Transverse colon (tissue), 4 donors: ENCODE results near the gene MAN1C1. TPM values are rescaled to one million over a fixed set of nuclear protein-coding genes. Genes with fewer than 3 reads are reported as not detected.

Experiments
- DNase-seq: peaks from one replicate; pipeline ENCODE4 v3.0.0-alpha.2; 2019
- H3K27ac ChIP-seq, 4 donors: fragments of 200-600 bp; sonication (generic); 2 replicates each; pipeline ENCODE4 v1.5.1; 2016 to 2018; ENCODE audit warnings: inconsistent platforms in 4 of 4
- H3K27me3 ChIP-seq: fragments of 200-600 bp; sonication (generic); 2 replicates; pipeline ENCODE4 v1.5.1; 2017; ENCODE audit warnings: inconsistent platforms
- H3K36me3 ChIP-seq, 4 donors: fragments of 200-600 bp; sonication (generic); 2 replicates each; pipeline ENCODE4 v1.5.1; 2017 to 2019; ENCODE audit warnings: inconsistent platforms in 4 of 4
- H3K4me1 ChIP-seq, 4 donors: fragments of 200-600 bp; sonication (generic); 2 replicates each; pipeline ENCODE4 v1.5.1; 2017 to 2020; ENCODE audit warnings: inconsistent platforms in 4 of 4
- H3K4me3 ChIP-seq, 4 donors: fragments of 200-600 bp; sonication (generic); 1 replicate in 1 of 4; 2 replicates in 3 of 4; pipeline versions ENCODE4 v1.5.1 to v1.6.1; 2017 to 2019; ENCODE audit warnings: inconsistent platforms in 4 of 4
- H3K9me3 ChIP-seq, 2 donors: fragments of 200-600 bp; sonication (generic); 2 replicates each; pipeline ENCODE4 v1.5.1; 2017 to 2019; ENCODE audit warnings: inconsistent platforms in 2 of 2
- CTCF ChIP-seq, 5 experiments: fragments of 200-600 bp in 3 of 5; fragments of 450-650 bp in 2 of 5; sonication (generic) in 3 of 5; IDR thresholded peaks; 1 replicate in 2 of 5; 2 replicates in 3 of 5; pipeline ENCODE4 v1.5.1; 2016 to 2017; ENCODE audit warnings: antibody characterized with exemption in 5 of 5, inconsistent platforms in 3 of 5, mild to moderate bottlenecking in 2 of 5, moderate library complexity in 1 of 5
- EP300 ChIP-seq: sonication (generic); formaldehyde crosslinking; IDR thresholded peaks from one replicate; pipeline ENCODE4 v1.6.1; 2017; ENCODE audit warnings: antibody characterized with exemption, low read depth
- POLR2A ChIP-seq: fragments of 450-650 bp; IDR thresholded peaks from one replicate; pipeline ENCODE4 v1.6.1; 2016; ENCODE audit warnings: antibody characterized with exemption, mild to moderate bottlenecking, moderate library complexity
- POLR2AphosphoS5 ChIP-seq, 3 donors: sonication (generic); formaldehyde crosslinking; IDR thresholded peaks; one replicate each; pipeline ENCODE4 v1.6.1; 2016; ENCODE audit warnings: antibody characterized with exemption in 3 of 3
- WGBS, 2 donors: methylation state at CpG; one replicate each; pipeline ENCODE4 v1.1.5; 2018; ENCODE audit warnings: low coverage in 1 of 2; 5-methylcytosine and 5-hydroxymethylcytosine counted together
- in situ Hi-C, 4 donors: fragments of 200-750 bp; cut with MboI; loops; one replicate each; pipeline versions ENCODE4 v1.15.0 to v1.15.1; 2017; ENCODE audit warnings: low sequenced_read_pairs in 3 of 4, low pct_ligation_motif_present in 1 of 4, low pct_unique_long_range_greater_than_20kb in 1 of 4
- intact Hi-C: fragments of 100-400 bp; cut with DNase I; formaldehyde crosslinking; loops from one replicate; pipeline ENCODE4 v1.15.1; 2023; ENCODE audit warnings: low total_unique reads
- total RNA-seq, 4 donors: library from RNA; depleted of rRNA; stranded (reverse); fragments of >200 nt; gene quantifications; one replicate each; pipeline ENCODE4 v1.1.0, GENCODE V29; 2016

MAN1C1 gene
- total RNA-seq, 4 donors from 2014 or later = 2.4 to 6.8 (median 4.3) TPM

- no peaks in the 10 kb centered on the region for H3K9me3 ChIP-seq
- in situ Hi-C loops (no loop called here), intact Hi-C loops (no loop called here)
- H3K36me3 ChIP-seq = peaks cover 0 to 1% (median 0%) of the 10 kb centered on the region in 4 donors
- no peak for TF ChIP-seq POLR2AphosphoS5 (IDR thresholded peaks at IDR 0.05)
- no peak for TF ChIP-seq POLR2A
- no peak for TF ChIP-seq CTCF (IDR thresholded peaks at IDR 0.05)
- no peak for TF ChIP-seq EP300
- H3K27me3 ChIP-seq = no peaks in the 10 kb centered on the region
- whole genome bisulfite sequencing, 2 donors = 10 to 20% methylated on average over 2 to 10 of the region's 10 CpGs
- H3K27ac ChIP-seq = peak overlapping the region; percentile 92 to 94 (median 94)
- no peak for DNase-seq
- H3K4me3 ChIP-seq = peak overlapping the region; percentile 81 to 98 (median 90)
- H3K4me1 ChIP-seq = peaks cover 15 to 30% (median 27%) of the 10 kb centered on the region in 4 donors
Measured at GRCh38 chr1:25821112-25821476, 204.5 kb downstream of the MAN1C1 start.

DNA sequence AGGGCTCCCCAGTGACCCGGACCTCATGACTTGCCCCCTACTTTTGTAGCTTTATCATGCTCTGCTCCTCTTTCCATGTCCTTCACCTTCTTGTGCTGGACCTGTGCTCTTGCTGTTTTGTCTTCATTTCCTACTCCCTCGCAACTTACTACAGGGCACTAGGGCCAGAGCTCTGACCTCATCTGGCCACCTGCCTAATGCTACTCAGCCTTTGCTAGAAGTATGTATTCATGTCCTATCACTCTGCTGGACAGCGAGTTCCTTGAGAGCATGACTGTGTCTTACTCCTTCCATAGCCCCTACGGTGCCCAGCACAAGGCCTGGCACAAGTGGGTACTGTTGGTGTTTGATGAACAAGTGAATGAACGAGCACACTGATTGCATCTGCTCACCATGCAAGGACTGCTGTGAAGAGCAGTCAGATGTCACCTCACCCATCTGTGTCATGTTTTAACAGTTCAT, 205.1 kb downstream of the MAN1C1 start:
- in situ Hi-C loops (no loop called here), intact Hi-C loops (no loop called here)
- TF ChIP-seq POLR2A = no peak
- TF ChIP-seq POLR2AphosphoS5 (IDR thresholded peaks at IDR 0.05) = no peak
- TF ChIP-seq CTCF (IDR thresholded peaks at IDR 0.05) = no peak
- TF ChIP-seq EP300 = no peak
- Histone ChIP-seq H3K4me3 (peak overlapping the region in 2 of 4 donors; percentile 87 to 98), H3K36me3 (peaks cover 0 to 7% (median under 1%) of the 10 kb centered on the region in 4 donors), H3K27ac (peak overlapping the region in 1 of 4 donors; percentile 94), H3K4me1 (peaks cover 15 to 30% (median 27%) of the 10 kb centered on the region in 4 donors), H3K9me3 (no peaks in the 10 kb centered on the region), H3K27me3 (no peaks in the 10 kb centered on the region)
- 72 to 100% methylated on average over 1 to 5 of the region's 5 CpGs for WGBS, 2 donors
- no peak for DNase-seq

- TF ChIP-seq CTCF (IDR thresholded peaks at IDR 0.05) (no peak), POLR2A (no peak), EP300 (no peak), POLR2AphosphoS5 (IDR thresholded peaks at IDR 0.05) (no peak)
- intact Hi-C loops (no loop called here), in situ Hi-C loops (no loop called here)
- Histone ChIP-seq H3K4me3 (no peak overlapping the region), H3K4me1 (peaks cover 9 to 15% (median 11%) of the 10 kb centered on the region in 4 donors), H3K9me3 (no peaks in the 10 kb centered on the region), H3K27me3 (no peaks in the 10 kb centered on the region), H3K27ac (no peak overlapping the region), H3K36me3 (peaks cover 0 to 46% (median 21%) of the 10 kb centered on the region in 4 donors)
- DNase-seq = no peak
- 95 to 100% methylated on average over 2 of the region's 2 CpGs for WGBS, 2 donors
Measured at GRCh38 chr1:25825605-25826004, 209.0 kb downstream of the MAN1C1 start.

DNA sequence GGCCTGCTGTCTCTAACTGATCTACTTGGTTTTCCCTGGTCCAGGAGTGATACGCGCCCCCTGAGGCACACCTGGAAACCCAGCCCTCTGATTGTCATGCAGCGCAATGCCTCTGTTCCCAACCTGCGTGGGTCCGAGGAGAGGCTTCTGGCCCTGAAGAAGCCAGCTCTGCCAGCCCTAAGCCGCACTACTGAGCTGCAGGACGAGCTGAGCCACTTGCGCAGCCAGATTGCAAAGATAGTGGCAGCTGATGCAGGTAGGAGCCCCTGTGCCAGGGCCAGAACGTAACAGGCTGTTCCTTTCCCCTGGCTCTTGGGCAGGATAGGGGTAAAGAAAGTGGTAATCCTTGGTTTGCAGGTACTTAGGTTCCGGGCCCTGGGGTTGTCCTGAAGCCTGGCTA, 210.0 kb downstream of the MAN1C1 start:
- no peaks in the 10 kb centered on the region for H3K9me3 ChIP-seq
- TF ChIP-seq POLR2A (no peak), EP300 (no peak), CTCF (IDR thresholded peaks at IDR 0.05) (no peak), POLR2AphosphoS5 (IDR thresholded peaks at IDR 0.05) (no peak)
- intact Hi-C loops (no loop called here), in situ Hi-C loops (no loop called here)
- no peak for DNase-seq
- H3K4me1 ChIP-seq = peaks cover 3 to 5% (median 4%) of the 10 kb centered on the region in 4 donors
- no peaks in the 10 kb centered on the region for H3K27me3 ChIP-seq
- WGBS, 2 donors = 97 to 100% methylated on average over 1 to 10 of the region's 10 CpGs
- H3K36me3 ChIP-seq = peaks cover 0 to 55% (median 29%) of the 10 kb centered on the region in 4 donors
- no peak overlapping the region for H3K27ac ChIP-seq
- no peak overlapping the region for H3K4me3 ChIP-seq
